Ishikawa (cell line): ENCODE measurements around the gene GNG14.

ENCODE experiments used
- CEBPB ChIP-seq: IDR thresholded peaks from 2 replicates; pipeline ENCODE4 v1.6.1; 2012
- CREB1 ChIP-seq: IDR thresholded peaks from 2 replicates; pipeline ENCODE4 v1.6.1; 2012; ENCODE audit warnings: low read depth
- EGR1 ChIP-seq: IDR thresholded peaks from 2 replicates; pipeline ENCODE4 v1.6.1; 2012
- EP300 ChIP-seq: IDR thresholded peaks from 2 replicates; pipeline ENCODE4 v1.6.1; 2012; ENCODE audit warnings: borderline replicate concordance
- FOXM1 ChIP-seq: IDR thresholded peaks from 2 replicates; pipeline ENCODE4 v1.6.1; 2012; ENCODE audit warnings: low read depth, borderline replicate concordance
- NFIC ChIP-seq: IDR thresholded peaks from 2 replicates; pipeline ENCODE4 v1.6.1; 2012
- RAD21 ChIP-seq: IDR thresholded peaks from 2 replicates; pipeline ENCODE4 v1.6.1; 2012; ENCODE audit warnings: low read depth
- TAF1 ChIP-seq: IDR thresholded peaks from 2 replicates; pipeline ENCODE4 v1.6.1; 2012; ENCODE audit warnings: low read depth, mild to moderate bottlenecking
- TCF12 ChIP-seq: IDR thresholded peaks from 2 replicates; pipeline ENCODE4 v1.6.1; 2012; ENCODE audit warnings: low read depth
- TEAD4 ChIP-seq: IDR thresholded peaks from 2 replicates; pipeline ENCODE4 v1.6.1; 2012
- YY1 ChIP-seq: IDR thresholded peaks from 2 replicates; pipeline ENCODE4 v1.6.1; 2012; ENCODE audit warnings: low read depth
- ZBTB7A ChIP-seq: IDR thresholded peaks from 2 replicates; pipeline ENCODE4 v1.6.1; 2012; ENCODE audit warnings: low read depth
- TF ChIP-seq, protein P1 (sequence below): IDR thresholded peaks from 2 replicates; pipeline ENCODE4 v1.6.1; 2012; ENCODE audit warnings: low read depth, mild to moderate bottlenecking
- TF ChIP-seq, protein P2 (sequence below): IDR thresholded peaks from 2 replicates; pipeline ENCODE4 v1.6.1; 2012
- TF ChIP-seq, protein P3 (sequence below): IDR thresholded peaks from 2 replicates; pipeline ENCODE4 v1.6.1; 2012

The GNG14 gene

GRCh38 chr19:12727745-12728433, 40.1 kb downstream of the GNG14 start:
- TF ChIP-seq CEBPB (no peak), ZBTB7A (no peak), CREB1 (no peak), EP300 (no peak), NFIC (no peak), TEAD4 (no peak), TAF1 (no peak), EGR1 (no peak), TCF12 (no peak), YY1 (no peak), FOXM1 (no peak), RAD21 (no peak)
- TF ChIP-seq, protein P1, sequence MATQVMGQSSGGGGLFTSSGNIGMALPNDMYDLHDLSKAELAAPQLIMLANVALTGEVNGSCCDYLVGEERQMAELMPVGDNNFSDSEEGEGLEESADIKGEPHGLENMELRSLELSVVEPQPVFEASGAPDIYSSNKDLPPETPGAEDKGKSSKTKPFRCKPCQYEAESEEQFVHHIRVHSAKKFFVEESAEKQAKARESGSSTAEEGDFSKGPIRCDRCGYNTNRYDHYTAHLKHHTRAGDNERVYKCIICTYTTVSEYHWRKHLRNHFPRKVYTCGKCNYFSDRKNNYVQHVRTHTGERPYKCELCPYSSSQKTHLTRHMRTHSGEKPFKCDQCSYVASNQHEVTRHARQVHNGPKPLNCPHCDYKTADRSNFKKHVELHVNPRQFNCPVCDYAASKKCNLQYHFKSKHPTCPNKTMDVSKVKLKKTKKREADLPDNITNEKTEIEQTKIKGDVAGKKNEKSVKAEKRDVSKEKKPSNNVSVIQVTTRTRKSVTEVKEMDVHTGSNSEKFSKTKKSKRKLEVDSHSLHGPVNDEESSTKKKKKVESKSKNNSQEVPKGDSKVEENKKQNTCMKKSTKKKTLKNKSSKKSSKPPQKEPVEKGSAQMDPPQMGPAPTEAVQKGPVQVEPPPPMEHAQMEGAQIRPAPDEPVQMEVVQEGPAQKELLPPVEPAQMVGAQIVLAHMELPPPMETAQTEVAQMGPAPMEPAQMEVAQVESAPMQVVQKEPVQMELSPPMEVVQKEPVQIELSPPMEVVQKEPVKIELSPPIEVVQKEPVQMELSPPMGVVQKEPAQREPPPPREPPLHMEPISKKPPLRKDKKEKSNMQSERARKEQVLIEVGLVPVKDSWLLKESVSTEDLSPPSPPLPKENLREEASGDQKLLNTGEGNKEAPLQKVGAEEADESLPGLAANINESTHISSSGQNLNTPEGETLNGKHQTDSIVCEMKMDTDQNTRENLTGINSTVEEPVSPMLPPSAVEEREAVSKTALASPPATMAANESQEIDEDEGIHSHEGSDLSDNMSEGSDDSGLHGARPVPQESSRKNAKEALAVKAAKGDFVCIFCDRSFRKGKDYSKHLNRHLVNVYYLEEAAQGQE: no peak
- TF ChIP-seq, protein P2, sequence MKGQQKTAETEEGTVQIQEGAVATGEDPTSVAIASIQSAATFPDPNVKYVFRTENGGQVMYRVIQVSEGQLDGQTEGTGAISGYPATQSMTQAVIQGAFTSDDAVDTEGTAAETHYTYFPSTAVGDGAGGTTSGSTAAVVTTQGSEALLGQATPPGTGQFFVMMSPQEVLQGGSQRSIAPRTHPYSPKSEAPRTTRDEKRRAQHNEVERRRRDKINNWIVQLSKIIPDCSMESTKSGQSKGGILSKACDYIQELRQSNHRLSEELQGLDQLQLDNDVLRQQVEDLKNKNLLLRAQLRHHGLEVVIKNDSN: no peak
- TF ChIP-seq, protein P3, sequence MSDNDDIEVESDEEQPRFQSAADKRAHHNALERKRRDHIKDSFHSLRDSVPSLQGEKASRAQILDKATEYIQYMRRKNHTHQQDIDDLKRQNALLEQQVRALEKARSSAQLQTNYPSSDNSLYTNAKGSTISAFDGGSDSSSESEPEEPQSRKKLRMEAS: no peak

DNA sequence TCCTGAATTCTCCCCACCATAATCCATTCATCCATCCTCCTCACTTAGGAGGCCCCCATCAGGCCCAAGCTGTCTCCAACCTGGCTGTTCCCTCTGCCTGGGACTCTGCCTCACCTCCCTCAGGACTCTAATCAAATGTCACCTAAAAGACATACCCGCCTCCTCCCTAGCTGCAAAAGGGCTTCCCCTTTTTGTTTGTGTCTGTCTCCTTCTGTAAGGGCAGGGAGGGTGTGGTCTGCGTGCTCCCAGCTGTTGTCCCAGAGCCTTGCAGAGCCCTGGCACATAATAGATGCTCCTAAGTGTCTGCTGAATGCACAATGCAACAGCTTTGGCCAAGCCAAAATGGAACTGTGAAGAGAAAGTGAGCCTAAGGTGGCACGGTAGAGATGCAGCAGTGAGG, 42.3 kb downstream of the GNG14 start:
- no peak for TF ChIP-seq NFIC
- TF ChIP-seq CEBPB: no peak
- no peak for TF ChIP-seq TEAD4
- TF ChIP-seq TAF1: no peak
- TF ChIP-seq, protein P2: no peak
- no peak for TF ChIP-seq CREB1
- TF ChIP-seq FOXM1: no peak
- no peak for TF ChIP-seq EP300
- no peak for TF ChIP-seq ZBTB7A
- no peak for TF ChIP-seq YY1
- TF ChIP-seq TCF12: no peak
- no peak for TF ChIP-seq RAD21
- TF ChIP-seq, protein P1: no peak
- no peak for TF ChIP-seq EGR1
- TF ChIP-seq, protein P3: no peak

DNA sequence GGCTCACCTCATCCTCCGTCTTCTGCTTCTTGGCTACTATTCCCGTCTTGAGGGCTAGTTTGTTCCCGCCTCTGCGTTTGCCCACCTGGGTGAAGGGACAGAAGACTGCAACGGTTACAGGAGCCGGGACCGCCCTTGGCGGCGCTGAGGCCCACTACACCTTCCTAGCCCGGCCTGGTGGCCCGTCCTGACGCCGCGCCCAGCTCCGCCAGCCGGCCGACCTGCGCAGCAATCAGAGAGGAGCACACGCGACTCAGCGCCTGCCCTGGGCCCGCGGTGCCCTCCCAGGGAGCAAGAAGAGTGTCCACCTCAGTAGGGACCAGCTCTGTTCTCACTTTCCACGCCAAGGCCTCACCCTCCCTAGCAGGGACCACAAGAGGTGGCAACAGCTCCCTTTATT, 43.5 kb downstream of the GNG14 start:
- TF ChIP-seq, protein P3: no peak
- no peak for TF ChIP-seq TAF1
- TF ChIP-seq, protein P1: no peak
- no peak for TF ChIP-seq EP300
- TF ChIP-seq, protein P2: no peak
- TF ChIP-seq FOXM1: no peak
- no peak for TF ChIP-seq CREB1
- no peak for TF ChIP-seq RAD21
- TF ChIP-seq NFIC: no peak
- no peak for TF ChIP-seq TEAD4
- TF ChIP-seq YY1: no peak
